Activated naive CD4-positive, alpha-beta T cell (primary cell): ENCODE data around the gene NUDT16L1.

Source experiments
- DNase-seq, 4 experiments: peaks; one replicate each; lab custom pipeline; 2025; lab: John Stamatoyannopoulos, UW

The NUDT16L1 gene

DNA sequence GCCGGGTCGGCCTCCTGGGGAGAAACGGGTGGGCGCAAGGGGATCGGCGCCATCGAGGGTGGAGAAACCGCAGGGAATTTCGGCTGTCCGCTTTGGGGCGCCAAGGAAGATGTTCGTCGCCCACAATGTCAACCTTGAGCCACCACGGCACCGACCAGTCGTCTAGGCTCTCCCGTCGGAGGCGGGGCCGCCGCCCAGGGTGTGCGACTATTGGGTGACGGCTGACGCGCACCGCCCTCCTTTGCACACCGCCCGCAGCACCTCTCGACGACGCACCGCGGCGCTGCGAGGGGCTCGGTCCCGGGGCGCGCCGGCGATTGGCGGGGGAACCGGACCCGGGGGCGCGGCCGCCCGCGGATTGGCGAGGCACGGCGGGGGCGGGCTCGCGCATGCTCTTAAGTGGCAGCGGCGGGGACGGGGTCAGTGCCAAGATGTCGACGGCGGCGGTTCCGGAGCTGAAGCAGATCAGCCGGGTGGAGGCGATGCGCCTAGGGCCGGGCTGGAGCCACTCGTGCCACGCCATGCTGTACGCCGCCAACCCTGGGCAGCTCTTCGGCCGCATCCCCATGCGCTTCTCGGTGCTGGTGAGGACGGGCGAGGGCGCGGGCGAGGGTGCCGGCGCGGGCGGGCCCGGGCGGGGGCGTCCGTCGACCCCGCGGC is at the start of gene NUDT16L1:
NUDT16L1 (plus strand) TSS at position 267 of the 660 bp plus-strand sequence; CDS start at position 432, 165 bp downstream.
- DNase-seq: peak; percentile 91 to 98 (median 94)

GRCh38 chr16:4646773-4647643 is 46.4 kb upstream of the NUDT16L1 start:
- no peak for DNase-seq

DNA sequence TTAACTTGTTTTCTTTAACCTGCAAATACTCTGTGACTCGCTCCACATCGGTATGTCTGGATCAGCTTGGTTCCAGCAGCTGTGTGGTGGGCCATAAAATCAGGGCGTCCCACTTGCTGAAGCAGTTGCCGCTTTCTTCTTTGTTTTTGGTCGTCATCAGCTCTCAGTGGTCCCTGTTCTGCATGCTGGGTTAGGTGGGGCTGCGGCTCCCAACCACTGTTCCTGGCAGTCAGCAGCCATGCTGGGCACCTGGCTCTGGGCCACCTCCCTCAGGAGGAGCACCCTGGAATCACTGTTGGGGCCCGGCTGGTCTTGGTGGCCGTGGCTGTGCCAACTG is 45.8 kb upstream of the NUDT16L1 start:
- no peak for DNase-seq

DNA sequence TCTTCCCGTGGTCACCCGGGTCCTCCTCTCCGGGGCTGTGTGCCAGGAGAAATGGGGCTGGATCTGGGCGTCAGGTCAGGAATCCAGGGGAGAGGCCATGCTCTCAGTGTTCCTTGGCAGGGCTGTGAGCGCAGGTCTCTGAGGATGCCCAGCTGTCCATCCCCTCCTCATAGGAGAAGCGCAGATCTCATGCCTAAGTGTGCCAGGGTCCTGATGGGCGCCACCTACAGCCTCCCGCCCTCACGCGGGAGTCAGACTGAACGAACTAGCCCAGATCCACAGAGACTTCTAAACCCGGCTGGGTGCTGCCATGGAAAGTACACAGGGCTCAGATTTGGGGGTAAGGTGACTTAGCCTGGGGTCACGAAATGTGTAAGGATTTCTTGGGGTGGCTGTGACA is 44.4 kb upstream of the NUDT16L1 start:
- no peak for DNase-seq

GRCh38 chr16:4649744-4650442 is 43.5 kb upstream of the NUDT16L1 start:
- DNase-seq: peak in 1 of 4 experiments; percentile 19

DNA sequence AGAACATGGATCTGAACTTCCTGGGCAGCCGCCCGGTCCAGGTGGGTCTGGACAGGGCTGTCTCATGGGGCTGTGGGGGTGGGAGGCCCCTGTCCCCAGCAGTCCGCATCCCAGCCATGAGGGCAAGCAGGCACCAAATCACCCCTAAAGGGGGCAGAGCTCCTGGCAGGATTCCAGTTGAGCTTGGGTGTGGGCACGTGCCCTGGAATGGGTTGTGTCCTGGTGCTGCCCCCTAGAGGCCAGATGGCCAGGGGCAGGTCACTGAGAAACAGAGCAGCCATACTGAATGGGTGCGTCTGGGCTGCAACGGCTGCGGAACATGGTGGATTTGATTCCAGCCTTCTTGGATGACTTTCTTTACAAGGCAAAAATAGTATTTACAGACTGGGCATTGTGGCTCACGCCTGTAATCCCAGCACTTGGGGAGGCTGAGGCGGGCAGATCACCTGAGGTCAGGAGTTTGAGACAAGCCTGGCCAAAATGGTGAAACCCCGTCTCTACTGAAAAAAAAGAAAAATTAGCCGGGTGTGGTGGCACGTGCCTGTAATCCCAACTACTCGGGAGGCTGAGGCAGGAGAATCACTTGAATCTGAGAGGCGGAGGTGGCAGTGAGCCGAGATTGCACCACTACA is 42.8 kb upstream of the NUDT16L1 start:
- peak; percentile 24 to 59 (median 40) for DNase-seq

DNA sequence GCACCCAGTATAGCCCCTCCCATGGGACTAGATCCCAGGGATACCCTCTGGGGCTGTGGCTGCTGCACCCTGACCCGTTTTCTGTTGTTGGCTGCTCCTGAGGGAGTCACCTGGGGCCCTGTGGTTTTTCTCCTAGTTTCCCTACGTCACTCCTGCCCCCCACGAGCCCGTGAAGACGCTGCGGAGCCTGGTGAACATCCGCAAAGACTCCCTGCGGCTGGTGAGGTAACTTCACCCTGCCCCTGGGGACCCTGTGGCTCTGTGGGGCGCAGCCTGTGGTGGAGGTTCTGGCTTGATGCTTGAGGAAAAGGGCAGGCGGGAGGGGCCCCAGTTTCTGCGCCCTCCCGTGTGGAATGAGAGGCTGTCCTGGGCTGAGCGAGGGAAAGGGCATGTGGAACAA is 41.5 kb upstream of the NUDT16L1 start:
- no peak for DNase-seq

GRCh38 chr16:4652561-4652960 is 40.8 kb upstream of the NUDT16L1 start:
- DNase-seq: no peak

GRCh38 chr16:4654011-4654963 is 39.1 kb upstream of the NUDT16L1 start:
- DNase-seq: no peak

- no peak for DNase-seq
Measured at GRCh38 chr16:4654964-4655590, 38.3 kb upstream of the NUDT16L1 start.

GRCh38 chr16:4655801-4656200 is 37.6 kb upstream of the NUDT16L1 start:
- no peak for DNase-seq

GRCh38 chr16:4656221-4656620 is 37.1 kb upstream of the NUDT16L1 start:
- DNase-seq: no peak

- no peak for DNase-seq
Measured at GRCh38 chr16:4656695-4657686, 36.4 kb upstream of the NUDT16L1 start.

- DNase-seq: no peak
Measured at GRCh38 chr16:4659363-4660353, 33.7 kb upstream of the NUDT16L1 start.

DNA sequence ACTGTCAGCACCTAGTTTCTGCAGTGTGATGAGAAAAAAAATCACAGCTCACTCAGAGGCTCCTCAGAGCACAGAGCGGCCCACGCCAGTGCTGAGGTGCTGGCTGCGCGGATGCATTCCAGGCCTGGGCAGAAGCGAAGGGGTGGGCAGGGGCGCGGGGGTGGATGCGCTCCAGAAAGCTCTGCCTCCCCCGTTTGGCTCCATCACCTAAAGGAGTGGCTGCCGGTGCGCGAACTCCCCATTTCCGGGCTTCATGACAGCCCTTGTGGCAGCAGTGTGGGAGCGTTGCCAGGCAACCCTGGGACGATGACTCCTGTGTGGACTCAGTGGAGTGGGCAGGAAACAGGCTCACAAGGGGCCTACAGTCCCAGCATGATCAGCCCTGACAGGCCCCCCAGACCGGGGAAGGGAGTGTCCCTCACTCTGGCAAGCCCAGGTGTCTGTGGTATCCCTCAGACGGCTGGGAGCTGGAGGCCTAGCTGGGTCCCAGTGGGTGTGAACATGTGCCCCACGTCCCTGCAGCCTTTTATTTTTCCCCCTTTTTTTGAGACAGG is 32.8 kb upstream of the NUDT16L1 start:
- peak in 3 of 4 experiments; percentile 33 to 58 (median 57) for DNase-seq

DNA sequence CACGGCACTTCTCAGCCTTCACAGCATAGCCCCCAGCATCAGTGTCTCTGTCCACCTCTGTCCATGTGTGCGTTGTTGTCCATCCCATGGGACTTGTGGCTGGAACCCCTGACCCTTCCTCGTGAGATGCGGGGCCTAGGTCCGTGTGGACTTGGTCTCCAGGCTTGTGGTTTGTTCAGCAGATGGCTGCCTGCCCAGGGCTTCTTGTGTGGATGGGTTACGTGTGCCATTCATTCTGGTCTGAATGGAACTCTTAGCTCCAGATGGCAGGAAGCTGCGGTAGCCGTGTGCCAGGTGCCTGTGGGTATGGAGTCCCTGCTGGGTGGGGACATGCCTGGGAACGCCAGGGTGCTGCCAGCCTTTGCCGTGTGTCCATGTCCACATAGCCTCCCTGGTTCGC is 31.7 kb upstream of the NUDT16L1 start:
- DNase-seq: no peak

DNA sequence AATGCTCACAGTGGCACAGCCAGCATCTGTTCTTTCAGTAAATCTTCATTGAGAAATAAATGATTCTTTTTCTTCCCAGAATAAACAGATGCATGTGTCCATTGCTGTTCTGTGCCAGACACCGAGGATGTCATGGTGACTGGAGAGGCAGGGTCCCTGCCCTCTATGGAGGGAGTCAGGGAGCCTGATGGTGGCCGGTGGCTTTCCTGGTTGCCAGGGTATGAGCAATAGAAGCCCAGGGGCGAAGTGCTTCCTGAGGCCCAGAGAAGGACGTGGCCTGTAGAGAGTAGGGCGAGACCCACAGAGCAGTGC is 29.9 kb upstream of the NUDT16L1 start:
- no peak for DNase-seq
